AG04449 (cell line): ENCODE results near the gene CAPZA3.
"Not testable (repeated sequence)": the region's sequence is repeated elsewhere in the genome, so short reads cannot be mapped to it uniquely, and the experiment has no call there.

Source experiments
- CTCF ChIA-PET: fragments of 350-600 bp; formaldehyde crosslinking; extraction: SDS; loops from one replicate; lab custom pipeline; 2021; ENCODE audit warnings: antibody characterized with exemption; lab: Yijun Ruan, JAX
- POLR2A ChIA-PET: fragments of 400-600, 350-600 bp; formaldehyde crosslinking; extraction: SDS; loops from one replicate; lab custom pipeline; 2020; ENCODE audit warnings: antibody characterized with exemption, inconsistent platforms; lab: Yijun Ruan, JAX
- DNase-seq: peaks from one replicate; pipeline ENCODE4 v3.0.0-alpha.2; 2010; ENCODE audit warnings: low read depth, low spot score
- H3K4me3 ChIP-seq: 2 replicates; pipeline ENCODE4 v1.5.1; 2011; ENCODE audit warnings: low read depth, mild to moderate bottlenecking, control low read depth, low read length
- TF ChIP-seq, protein P1 (sequence below): IDR thresholded peaks from one replicate; pipeline ENCODE4 v1.5.1; 2011; ENCODE audit warnings: mild to moderate bottlenecking, moderate library complexity, low read length, control low read depth, inconsistent platforms; ENCODE audit not compliant: insufficient read depth; ENCODE audit errors: missing control alignments

The CAPZA3 gene

DNA sequence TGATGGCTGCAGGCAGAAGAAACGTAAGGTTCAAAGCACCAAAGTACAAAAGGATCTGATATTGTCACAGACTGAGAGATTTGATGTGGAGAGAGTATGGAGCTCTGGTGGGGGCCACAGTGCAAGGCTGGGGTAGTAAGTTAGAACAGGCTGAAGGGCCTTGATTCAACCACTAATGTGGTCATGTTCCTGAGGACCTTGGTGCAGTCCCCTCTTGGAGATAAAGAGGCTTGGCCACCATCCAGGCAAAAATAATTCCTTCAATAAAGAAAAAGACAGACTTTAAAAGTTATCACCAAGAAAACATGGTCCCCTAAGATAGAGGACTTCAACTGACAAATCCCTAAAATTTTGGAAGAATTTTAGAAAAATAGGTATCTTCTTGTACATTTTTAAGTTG is 17.4 kb downstream of the CAPZA3 start:
- TF ChIP-seq, protein P1, sequence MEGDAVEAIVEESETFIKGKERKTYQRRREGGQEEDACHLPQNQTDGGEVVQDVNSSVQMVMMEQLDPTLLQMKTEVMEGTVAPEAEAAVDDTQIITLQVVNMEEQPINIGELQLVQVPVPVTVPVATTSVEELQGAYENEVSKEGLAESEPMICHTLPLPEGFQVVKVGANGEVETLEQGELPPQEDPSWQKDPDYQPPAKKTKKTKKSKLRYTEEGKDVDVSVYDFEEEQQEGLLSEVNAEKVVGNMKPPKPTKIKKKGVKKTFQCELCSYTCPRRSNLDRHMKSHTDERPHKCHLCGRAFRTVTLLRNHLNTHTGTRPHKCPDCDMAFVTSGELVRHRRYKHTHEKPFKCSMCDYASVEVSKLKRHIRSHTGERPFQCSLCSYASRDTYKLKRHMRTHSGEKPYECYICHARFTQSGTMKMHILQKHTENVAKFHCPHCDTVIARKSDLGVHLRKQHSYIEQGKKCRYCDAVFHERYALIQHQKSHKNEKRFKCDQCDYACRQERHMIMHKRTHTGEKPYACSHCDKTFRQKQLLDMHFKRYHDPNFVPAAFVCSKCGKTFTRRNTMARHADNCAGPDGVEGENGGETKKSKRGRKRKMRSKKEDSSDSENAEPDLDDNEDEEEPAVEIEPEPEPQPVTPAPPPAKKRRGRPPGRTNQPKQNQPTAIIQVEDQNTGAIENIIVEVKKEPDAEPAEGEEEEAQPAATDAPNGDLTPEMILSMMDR: no peak
- ChIA-PET CTCF (no interaction called here), POLR2A (no interaction called here)
- no peak overlapping the region for H3K4me3 ChIP-seq
- no peak for DNase-seq

DNA sequence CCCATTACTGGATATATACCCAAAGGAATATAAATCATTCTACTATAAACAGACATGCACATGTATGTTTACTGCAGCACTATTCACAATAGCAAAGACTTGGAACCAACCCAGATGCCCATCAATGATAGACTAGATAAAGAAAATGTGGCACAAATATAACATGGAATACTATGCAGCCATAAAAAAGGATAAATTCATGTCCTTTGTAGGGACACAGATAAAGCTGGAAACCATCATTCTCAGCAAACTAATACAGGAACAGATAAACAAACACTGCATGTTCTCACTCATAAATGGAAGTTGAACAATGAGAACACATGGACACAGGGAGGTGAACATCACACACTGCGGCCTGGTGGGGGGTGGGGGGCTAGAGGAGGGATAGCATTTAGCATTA is 28.6 kb downstream of the CAPZA3 start:
- DNase-seq, POLR2A ChIA-PET, CTCF ChIA-PET, H3K4me3 ChIP-seq: not testable (repeated sequence)

DNA sequence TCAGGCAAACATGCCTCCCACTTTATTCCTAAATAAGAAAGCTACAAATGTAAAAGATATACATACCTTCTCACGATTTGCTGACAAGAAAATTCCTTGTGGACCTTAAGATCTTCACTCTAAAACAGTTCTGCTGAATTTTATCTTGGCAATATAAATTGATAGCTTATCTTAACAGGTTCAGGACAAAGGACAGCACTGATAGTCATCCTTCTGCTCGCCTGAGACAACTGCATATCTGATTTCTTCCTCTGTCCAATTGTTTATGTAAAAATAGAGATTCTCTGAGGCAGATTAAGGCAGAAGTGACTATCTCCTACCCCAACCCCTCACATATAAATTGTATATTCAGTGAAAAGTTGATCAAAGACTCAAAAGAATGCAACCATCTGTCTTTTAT is 44.9 kb downstream of the CAPZA3 start:
- ChIA-PET POLR2A (no interaction called here), CTCF (no interaction called here)

DNA sequence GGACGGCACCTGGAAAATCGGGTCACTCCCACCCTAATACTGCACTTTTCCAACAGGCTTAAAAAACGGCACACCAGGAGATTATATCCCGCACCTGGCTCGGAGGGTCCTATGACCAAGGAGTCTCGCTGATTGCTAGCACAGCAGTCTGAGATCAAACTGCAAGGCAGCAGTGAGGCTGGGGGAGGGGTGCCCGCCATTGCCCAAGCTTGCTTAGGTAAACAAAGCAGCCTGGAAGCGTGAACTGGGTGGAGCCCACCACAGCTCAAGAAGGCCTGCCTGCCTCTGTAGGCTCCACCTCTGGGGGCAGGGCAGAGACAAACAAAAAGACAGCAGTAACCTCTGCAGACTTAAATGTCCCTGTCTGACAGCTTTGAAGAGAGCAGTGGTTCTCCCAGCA is 47.5 kb downstream of the CAPZA3 start:
- POLR2A ChIA-PET, DNase-seq, CTCF ChIA-PET, H3K4me3 ChIP-seq: not testable (repeated sequence)

More for the DNA sequence above, 44.9 kb downstream of the CAPZA3 start:
- H3K4me3 ChIP-seq: no peak overlapping the region
- no peak for DNase-seq
- TF ChIP-seq, protein P1: no peak
